Spleen (tissue), 13 donors: ENCODE results near the gene ANKRD12. TPM values are rescaled to one million over a fixed set of nuclear protein-coding genes. Genes with fewer than 3 reads are reported as not detected.
"Not testable (repeated sequence)": the region's sequence is repeated elsewhere in the genome, so short reads cannot be mapped to it uniquely, and the experiment has no call there.

ENCODE experiments used
- DNase-seq: peaks from one replicate; pipeline ENCODE4 v3.0.0-alpha.2; 2020
- H3K27ac ChIP-seq, 8 donors: fragments of 200-600 bp; sonication (generic) in 7 of 8; 1 replicate in 4 of 8; 2 replicates in 4 of 8; pipeline versions ENCODE4 v1.5.0 to v1.8.0; 2016 to 2021; ENCODE audit warnings: inconsistent platforms in 4 of 8, mild to moderate bottlenecking in 4 of 8, moderate library complexity in 1 of 8
- H3K27me3 ChIP-seq, 7 donors: fragments of 200-600 bp; sonication (generic) in 6 of 7; replicated peaks in 1 of 7; 1 replicate in 4 of 7; 2 replicates in 3 of 7; pipeline versions ENCODE4 v1.5.0 to v1.8.0; 2016 to 2021; ENCODE audit warnings: inconsistent platforms in 3 of 7, mild to moderate bottlenecking in 1 of 7
- H3K36me3 ChIP-seq, 6 donors: fragments of 200-600 bp; sonication (generic) in 5 of 6; 1 replicate in 4 of 6; 2 replicates in 2 of 6; pipeline versions ENCODE4 v1.5.0 to v1.8.0; 2016 to 2021; ENCODE audit warnings: inconsistent platforms in 2 of 6
- H3K4me1 ChIP-seq, 6 donors: fragments of 200-600 bp; sonication (generic) in 5 of 6; 1 replicate in 3 of 6; 2 replicates in 3 of 6; pipeline versions ENCODE4 v1.5.0 to v1.8.0; 2016 to 2021; ENCODE audit warnings: inconsistent platforms in 3 of 6
- H3K4me3 ChIP-seq, 8 donors: fragments of 200-600 bp; sonication (generic) in 7 of 8; 1 replicate in 4 of 8; 2 replicates in 4 of 8; pipeline versions ENCODE4 v1.5.0 to v1.8.0; 2016 to 2021; ENCODE audit warnings: inconsistent platforms in 4 of 8, mild to moderate bottlenecking in 4 of 8, moderate library complexity in 2 of 8
- H3K9me3 ChIP-seq, 8 donors: fragments of 200-600 bp; sonication (generic) in 7 of 8; 1 replicate in 4 of 8; 2 replicates in 4 of 8; pipeline versions ENCODE4 v1.5.0 to v1.8.0; 2016 to 2021; ENCODE audit warnings: inconsistent platforms in 4 of 8
- CTCF ChIP-seq, 11 experiments: fragments of 200-600 bp in 7 of 11; fragments of 450-650 bp in 4 of 11; sonication (generic) in 4 of 11; IDR thresholded peaks in 8 of 11; conservative IDR thresholded peaks in 3 of 11; 1 replicate in 7 of 11; 2 replicates in 4 of 11; pipeline versions ENCODE4 v1.4.0 to v1.8.0; 2016 to 2021; ENCODE audit warnings: antibody characterized with exemption in 11 of 11, inconsistent platforms in 4 of 11, mild to moderate bottlenecking in 1 of 11
- POLR2A ChIP-seq, 3 donors: fragments of 450-650 bp; IDR thresholded peaks; one replicate each; pipeline ENCODE4 v1.5.1; 2017; ENCODE audit warnings: antibody characterized with exemption in 3 of 3, mild to moderate bottlenecking in 1 of 3
- POLR2AphosphoS5 ChIP-seq, 3 donors: sonication (generic); formaldehyde crosslinking; IDR thresholded peaks; one replicate each; pipeline ENCODE4 v1.5.1; 2017; ENCODE audit warnings: antibody characterized with exemption in 3 of 3
- WGBS, 5 donors: extraction: QIAGEN DNeasy Blood & Tissue Kit in 3 of 5; methylation state at CpG; one replicate each; pipeline versions ENCODE4 v1.1.5 to v1.1.7; 2013 to 2018; 5-methylcytosine and 5-hydroxymethylcytosine counted together
- intact Hi-C: fragments of 100-400 bp; cut with DNase I; formaldehyde crosslinking; loops from one replicate; pipeline ENCODE4 v1.15.0; 2023; ENCODE audit warnings: low total_unique reads
- long read RNA-seq, 2 donors: transcript quantifications; one replicate each; lab custom pipeline, GENCODE V29; 2026
- polyA plus RNA-seq, 3 donors: library from polyadenylated mRNA; stranded (reverse); fragments of 200-250 nt; gene quantifications; one replicate each; pipeline ENCODE4 v1.2.1, GENCODE V29; 2013
- total RNA-seq, 7 donors: library from RNA; depleted of rRNA in 3 of 7; stranded (reverse); fragments of >200 nt in 3 of 7; fragmentation: NEBNext Ultra II Directional in 4 of 7; extraction: Animal tissue kit (Norgen Biotek cat#: 25700) in 4 of 7; gene quantifications; one replicate each; pipeline versions ENCODE4 v1.1.0 to v1.2.1, GENCODE V29; 2016 to 2021
- donor health status: healthy with polysubstance abuse.
- donor health status: DM: no; HTN: no; CAD: no; lungs with moderate emphysema.
- donor health status: DM: no; HTN: no; CAD: no.
- donor health status: Bipolar disorder and iron deficiency.
- donor health status: healthy.
- donor health status: DM: no; HTN: no; CAD: no.
- donor health status: DM: yes; HTN: yes; CAD: no.

ANKRD12 gene
- total RNA-seq = 100 to 1,000 TPM in 4 of 7 donors, 10 to 100 TPM in 3; 73.2 to 122 (median 100) TPM
- polyA plus RNA-seq = 10 to 100 TPM in 2 of 3 donors, 1 to 10 TPM in 1; 7.6 to 35.4 (median 15.9) TPM
- long read RNA-seq, donor 1, partial matches to known transcripts = 5 of 5 reads
- long read RNA-seq, donor 1, other reads (novel, unspliced or antisense) = 0 of 5 reads
- long read RNA-seq, donor 2, partial matches to known transcripts = 0 of 1 reads
- long read RNA-seq, donor 2, other reads (novel, unspliced or antisense) = 0 of 1 reads

GRCh38 chr18:9136315-9137155 lies at the start of gene ANKRD12:
Gene ANKRD12, plus strand, starts transcription at chr18:9136781. Its CDS starts 45,652 bp downstream, at chr18:9182433.
- DNase-seq = peak; percentile 100
- peak within 1 kb of the TSS; percentile 99 to 100 (median 99) for H3K27ac ChIP-seq
- intact Hi-C loops = loop anchor here (5.0 kb wide), 1 partner anchor 34 kb away; the partner anchor contains the start of gene NDUFV2
- peak in 3 of 11 experiments; percentile 5 to 33 (median 10) for TF ChIP-seq CTCF (IDR thresholded peaks at IDR 0.05 in 8 of 11, conservative IDR thresholded peaks at IDR 0.05 in 3 of 11)
- TF ChIP-seq POLR2A (IDR thresholded peaks at IDR 0.05) = peak; percentile 63 to 94 (median 80)
- peak; percentile 95 to 99 (median 98) for TF ChIP-seq POLR2AphosphoS5 (IDR thresholded peaks at IDR 0.05)
- H3K9me3 ChIP-seq = no peaks in the 10 kb centered on the region
- no peaks in the 10 kb centered on the region for H3K27me3 ChIP-seq
- WGBS, 5 donors = 0 to 1% (median 1%) methylated on average over 38 to 95 of the region's 95 CpGs
- peaks cover 41 to 84% (median 62%) of the 10 kb centered on the region in 6 donors for H3K4me1 ChIP-seq
- peak within 1 kb of the TSS; percentile 48 to 85 (median 72) for H3K4me3 ChIP-seq
- H3K36me3 ChIP-seq = peaks cover 0 to 37% (median 14%) of the 10 kb centered on the region in 6 donors

- DNase-seq = no peak
- TF ChIP-seq POLR2A (IDR thresholded peaks at IDR 0.05) = no peak
- TF ChIP-seq POLR2AphosphoS5 (IDR thresholded peaks at IDR 0.05) = no peak
- no peak overlapping the region for H3K4me3 ChIP-seq
- peaks cover 9 to 32% (median 21%) of the 10 kb centered on the region in 6 donors for H3K4me1 ChIP-seq
- intact Hi-C loops = no loop called here
- H3K27me3 ChIP-seq = no peaks in the 10 kb centered on the region
- 96 to 99% (median 98%) methylated on average over 2 of the region's 2 CpGs for WGBS, 5 donors
- H3K9me3 ChIP-seq = no peaks in the 10 kb centered on the region
- no peaks in the 10 kb centered on the region for H3K36me3 ChIP-seq
- no peak overlapping the region for H3K27ac ChIP-seq
These were observed 49.4 kb upstream of the ANKRD12 start for GRCh38 chr18:9087144-9087543.

GRCh38 chr18:9088252-9088651 lies 48.3 kb upstream of the ANKRD12 start:
- Histone ChIP-seq H3K9me3 (no peaks in the 10 kb centered on the region), H3K27me3 (no peaks in the 10 kb centered on the region), H3K36me3 (no peaks in the 10 kb centered on the region), H3K4me3 (no peak overlapping the region), H3K27ac (no peak overlapping the region), H3K4me1 (peaks cover 0 to 28% (median 12%) of the 10 kb centered on the region in 6 donors)
- intact Hi-C loops = no loop called here
- TF ChIP-seq CTCF (IDR thresholded peaks at IDR 0.05 in 8 of 11, conservative IDR thresholded peaks at IDR 0.05 in 3 of 11) (no peak), POLR2A (IDR thresholded peaks at IDR 0.05) (no peak), POLR2AphosphoS5 (IDR thresholded peaks at IDR 0.05) (no peak)
- DNase-seq = no peak
- 93 to 98% (median 95%) methylated on average over 5 of the region's 5 CpGs for WGBS, 5 donors

- H3K27me3 ChIP-seq, H3K9me3 ChIP-seq, H3K4me3 ChIP-seq, DNase-seq, H3K36me3 ChIP-seq, intact Hi-C loops, H3K27ac ChIP-seq: not testable (repeated sequence)
- WGBS, 5 donors = 90 to 100% (median 95%) methylated on average over 2 of the region's 2 CpGs
- H3K4me1 ChIP-seq = peaks cover 0 to 25% (median 8%) of the 10 kb centered on the region in 6 donors
These were observed 47.9 kb upstream of the ANKRD12 start for GRCh38 chr18:9088727-9089126.

GRCh38 chr18:9090578-9090977 lies 46.0 kb upstream of the ANKRD12 start:
- H3K27ac ChIP-seq = no peak overlapping the region

More at GRCh38 chr18:9090578-9090977, 46.0 kb upstream of the ANKRD12 start:
- WGBS, 5 donors = 89 to 98% (median 91%) methylated on average over 5 of the region's 5 CpGs
- H3K27me3 ChIP-seq = no peaks in the 10 kb centered on the region
- intact Hi-C loops = no loop called here
- peaks cover 0 to 34% (median 10%) of the 10 kb centered on the region in 6 donors for H3K4me1 ChIP-seq
- DNase-seq = no peak
- no peak overlapping the region for H3K4me3 ChIP-seq
- no peak for TF ChIP-seq CTCF (IDR thresholded peaks at IDR 0.05 in 8 of 11, conservative IDR thresholded peaks at IDR 0.05 in 3 of 11)
- H3K9me3 ChIP-seq = no peaks in the 10 kb centered on the region
- no peaks in the 10 kb centered on the region for H3K36me3 ChIP-seq
